ENCODE data around the gene GALNT10.

DNA sequence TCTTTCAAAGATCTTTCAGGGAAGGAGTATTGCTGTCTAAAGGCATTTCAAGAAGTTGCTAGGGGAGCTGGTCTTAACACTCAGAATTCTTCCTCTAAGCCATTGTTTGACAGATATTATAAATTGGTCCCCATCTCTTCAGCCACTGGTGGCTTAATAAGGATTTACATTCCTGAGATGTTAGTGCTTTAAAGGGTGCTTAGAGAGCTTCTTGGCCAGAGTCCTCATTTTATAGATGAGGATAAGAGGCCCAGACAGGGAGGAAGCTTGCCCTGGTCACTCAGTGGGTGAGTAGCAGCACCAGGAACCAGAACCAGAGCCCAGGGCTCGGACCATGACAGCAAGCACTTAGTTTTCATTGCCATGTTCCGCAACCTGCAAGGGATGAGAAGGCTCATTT, 53.2 kb downstream of the GALNT10 start:
- TF ChIP-seq YY1 (IDR thresholded peaks at IDR 0.05; ENCODE audit: insufficient read depth, insufficient read length) (no peak), ZNF274 (IDR thresholded peaks at IDR 0.05; ENCODE audit: low read depth, low read length) (no peak)

Data from NT2/D1 (cell line).